ENCODE results near the gene BFAR.
A peak's percentile ranks its signal among the peaks of the same experiment; 100 is the strongest.
"Not testable (repeated sequence)": the region's sequence is repeated elsewhere in the genome, so short reads cannot be mapped to it uniquely, and the experiment has no call there.

BFAR gene

GRCh38 chr16:14701859-14702258 is 69.1 kb downstream of the BFAR start:
- not testable (repeated sequence) for ATAC-seq

- ATAC-seq = peak in 1 of 2 donors; percentile 2
These were observed 69.9 kb downstream of the BFAR start for GRCh38 chr16:14702672-14703071.

GRCh38 chr16:14703156-14704011 is 70.6 kb downstream of the BFAR start, which contains the start of gene NPIPA3:
Gene NPIPA3 (plus strand): TSS chr16:14703411. CDS start chr16:14708944, 5,533 bp downstream.
- ATAC-seq = peak; percentile 99 to 100

Measured in activated CD4-positive, CD25-positive, alpha-beta regulatory T cell treated with anti-CD3 and anti-CD28 coated beads, Interleukin-2, amount 50 U/mL, for 24 hours (primary cell).